Lung (tissue), 12 donors: ENCODE measurements around the gene GFRA1. TPM values are rescaled to one million over a fixed set of nuclear protein-coding genes. Genes with fewer than 3 reads are reported as not detected.
"Not testable (repeated sequence)": the region's sequence is repeated elsewhere in the genome, so short reads cannot be mapped to it uniquely, and the experiment has no call there.

Experiments
- ATAC-seq: fragments of 200-7000 bp; cut with Tn5 transposase; one replicate; pipeline ENCODE4 v1.9.1; 2020; ENCODE audit warnings: moderate number of reproducible peaks; ENCODE audit not compliant: insufficient read depth, low FRiP score
- DNase-seq, 3 donors: peaks; one replicate each; pipeline ENCODE4 v3.0.0-alpha.2; 2013 to 2017
- H3K27ac ChIP-seq, 2 donors: one replicate each; pipeline ENCODE4 v1.5.1; 2013; ENCODE audit warnings: mild to moderate bottlenecking in 2 of 2, moderate library complexity in 2 of 2, control low read depth in 1 of 2, inconsistent platforms in 1 of 2, low read depth in 1 of 2, low read length in 1 of 2
- H3K27me3 ChIP-seq, 3 donors: one replicate each; pipeline ENCODE4 v1.5.1; 2013; ENCODE audit warnings: low read length in 2 of 3; ENCODE audit not compliant: control insufficient read depth in 3 of 3, insufficient read depth in 3 of 3
- H3K36me3 ChIP-seq, 4 donors: one replicate each; pipeline ENCODE4 v1.5.1; 2013; ENCODE audit warnings: low read length in 4 of 4, mild to moderate bottlenecking in 1 of 4, moderate library complexity in 1 of 4; ENCODE audit not compliant: control insufficient read depth in 4 of 4, insufficient read depth in 4 of 4
- H3K4me1 ChIP-seq, 5 donors: one replicate each; pipeline ENCODE4 v1.5.1; 2013; ENCODE audit warnings: low read length in 5 of 5, mild to moderate bottlenecking in 2 of 5, moderate library complexity in 1 of 5; ENCODE audit not compliant: control insufficient read depth in 5 of 5, insufficient read depth in 5 of 5
- H3K4me3 ChIP-seq: one replicate; pipeline ENCODE4 v1.5.1; 2013; ENCODE audit warnings: mild to moderate bottlenecking, control low read depth, moderate library complexity
- H3K9ac ChIP-seq, 2 donors: one replicate each; pipeline ENCODE4 v1.5.1; 2013; ENCODE audit warnings: low read length in 2 of 2, control low read depth in 1 of 2; ENCODE audit not compliant: insufficient read depth in 1 of 2
- H3K9me3 ChIP-seq, 4 donors: one replicate each; pipeline ENCODE4 v1.5.1; 2013; ENCODE audit warnings: low read length in 3 of 4, mild to moderate bottlenecking in 1 of 4, moderate library complexity in 1 of 4; ENCODE audit not compliant: control insufficient read depth in 4 of 4, insufficient read depth in 3 of 4
- CTCF ChIP-seq: IDR thresholded peaks from 2 replicates; pipeline ENCODE4 v1.5.1; 2012; ENCODE audit warnings: mild to moderate bottlenecking; ENCODE audit errors: control extremely low read depth, extremely low read depth
- WGBS, 2 donors: extraction: QIAGEN DNeasy Blood & Tissue Kit; methylation state at CpG; one replicate each; pipeline ENCODE4 v1.1.7; 2013; 5-methylcytosine and 5-hydroxymethylcytosine counted together
- polyA plus RNA-seq, 2 donors: library from polyadenylated mRNA; stranded (reverse); fragments of 200-250 nt; gene quantifications; one replicate each; pipeline ENCODE4 v1.2.1, GENCODE V29; 2013
- total RNA-seq, 2 donors: library from RNA; depleted of rRNA in 1 of 2; stranded (reverse); fragments of >200 nt in 1 of 2; gene quantifications; one replicate each; pipeline ENCODE4 v1.2.1, GENCODE V29; 2014 to 2021
- donor health status: control.
- donor health status: control.
- donor health status: Bipolar disorder and iron deficiency.
- donor health status: healthy.
- donor health status: DM: yes; HTN: yes; CAD: no.

Gene GFRA1
- total and polyA plus RNA-seq, 4 donors, result 0.51 to 30.4 (median 1.4) TPM

- H3K27me3 ChIP-seq, result no peaks in the 10 kb centered on the region
- H3K27ac ChIP-seq, result no peak overlapping the region
- H3K36me3 ChIP-seq, result no peaks in the 10 kb centered on the region
- no peak for TF ChIP-seq CTCF
- peaks cover 0 to 6% (median 0%) of the 10 kb centered on the region in 5 donors for H3K4me1 ChIP-seq
- 75 to 79% methylated on average over 3 of the region's 3 CpGs for WGBS, 2 donors
- ATAC-seq (no peak), DNase-seq (no peak)
- peaks cover 0 to 4% (median 2%) of the 10 kb centered on the region in 4 donors for H3K9me3 ChIP-seq
- no peak overlapping the region for H3K9ac ChIP-seq
- H3K4me3 ChIP-seq, result no peak overlapping the region
Observed at GRCh38 chr10:116169782-116170445, 103.1 kb downstream of the GFRA1 start.

GRCh38 chr10:116168745-116169144 is 104.3 kb downstream of the GFRA1 start:
- 58 to 64% methylated on average over 1 of the region's 1 CpG for WGBS, 2 donors
- Histone ChIP-seq H3K4me3 (no peak overlapping the region), H3K9me3 (peaks cover 0 to 4% (median 2%) of the 10 kb centered on the region in 4 donors), H3K27ac (no peak overlapping the region), H3K36me3 (no peaks in the 10 kb centered on the region), H3K9ac (no peak overlapping the region), H3K4me1 (peaks cover 0 to 6% (median 0%) of the 10 kb centered on the region in 5 donors), H3K27me3 (no peaks in the 10 kb centered on the region)
- no peak for ATAC-seq
- no peak for DNase-seq
- no peak for TF ChIP-seq CTCF

- H3K4me1 ChIP-seq, result peaks cover 0 to 6% (median 0%) of the 10 kb centered on the region in 5 donors
- no peak overlapping the region for H3K9ac ChIP-seq
- WGBS, 2 donors, result 24 to 65% methylated on average over 2 of the region's 2 CpGs
- no peaks in the 10 kb centered on the region for H3K36me3 ChIP-seq
- DNase-seq (no peak), ATAC-seq (no peak)
- H3K27ac ChIP-seq, result no peak overlapping the region
- no peaks in the 10 kb centered on the region for H3K27me3 ChIP-seq
- H3K9me3 ChIP-seq, result peaks cover 0 to 4% (median 2%) of the 10 kb centered on the region in 4 donors
- H3K4me3 ChIP-seq, result no peak overlapping the region
- no peak for TF ChIP-seq CTCF
Observed at GRCh38 chr10:116168329-116168728, 104.7 kb downstream of the GFRA1 start.

- not testable (repeated sequence) for H3K36me3 ChIP-seq, H3K4me1 ChIP-seq, H3K27ac ChIP-seq, ATAC-seq, H3K27me3 ChIP-seq, H3K4me3 ChIP-seq, H3K9me3 ChIP-seq, DNase-seq, H3K9ac ChIP-seq
Observed at GRCh38 chr10:116165941-116166340, 107.1 kb downstream of the GFRA1 start.
